Stimulated activated naive CD8-positive, alpha-beta T cell treated with anti-CD3 and anti-CD28 coated beads, Interleukin-15, Interleukin-2, amounts not matched to agents 100 U/mL and 50 U/mL, for 24 hours (primary cell): ENCODE results near the gene STK32C.
"Not testable (repeated sequence)": the region's sequence is repeated elsewhere in the genome, so short reads cannot be mapped to it uniquely, and the experiment has no call there.

Source experiments
- ATAC-seq: fragments of 150-1000 bp; cut with Tn5 transposase; one replicate; pipeline ENCODE4 v1.10.0; 2021
- DNase-seq: peaks from one replicate; pipeline ENCODE4 v3.0.0; 2021

STK32C gene

GRCh38 chr10:132337854-132338253 lies 30.1 kb upstream of the STK32C start:
- DNase-seq, ATAC-seq: not testable (repeated sequence)

- DNase-seq (no peak), ATAC-seq (no peak)
These were observed 29.2 kb upstream of the STK32C start for GRCh38 chr10:132336919-132337407.

- no peak for ATAC-seq
- DNase-seq, result no peak
These were observed 28.5 kb upstream of the STK32C start for GRCh38 chr10:132336064-132336746.

- ATAC-seq, result no peak
These were observed 27.7 kb upstream of the STK32C start for GRCh38 chr10:132335189-132336063.

GRCh38 chr10:132334631-132335188 lies 27.0 kb upstream of the STK32C start:
- ATAC-seq (no peak), DNase-seq (no peak)

More at GRCh38 chr10:132335189-132336063, 27.7 kb upstream of the STK32C start:
- no peak for DNase-seq

GRCh38 chr10:132333386-132333785 lies 25.6 kb upstream of the STK32C start:
- no peak for ATAC-seq
- DNase-seq, result no peak

- ATAC-seq (peak; percentile 2), DNase-seq (no peak)
These were observed 24.6 kb upstream of the STK32C start for GRCh38 chr10:132332433-132332754.

- ATAC-seq, result peak; percentile 82
- DNase-seq, result peak; percentile 99
These were observed 24.1 kb upstream of the STK32C start, which contains the start of gene LRRC27 for GRCh38 chr10:132331601-132332432. Gene LRRC27, plus strand, starts transcription at chr10:132332193. Its CDS starts 1,332 bp downstream, at chr10:132333525.

GRCh38 chr10:132330486-132330833 lies 22.7 kb upstream of the STK32C start:
- DNase-seq (no peak), ATAC-seq (no peak)

- ATAC-seq (peak; percentile 29), DNase-seq (peak; percentile 46)
These were observed 22.1 kb upstream of the STK32C start for GRCh38 chr10:132329565-132330485.

GRCh38 chr10:132328738-132329137 lies 21.0 kb upstream of the STK32C start:
- ATAC-seq, result no peak
- DNase-seq, result no peak

- DNase-seq (no peak), ATAC-seq (no peak)
These were observed 20.4 kb upstream of the STK32C start for GRCh38 chr10:132328106-132328505.

GRCh38 chr10:132326925-132327324 lies 19.2 kb upstream of the STK32C start:
- ATAC-seq (peak; percentile 19), DNase-seq (peak; percentile 59)

- ATAC-seq, result no peak
These were observed 18.7 kb upstream of the STK32C start for GRCh38 chr10:132326344-132326889.

GRCh38 chr10:132324186-132324585 lies 16.4 kb upstream of the STK32C start:
- DNase-seq, result no peak

More at GRCh38 chr10:132326344-132326889, 18.7 kb upstream of the STK32C start:
- no peak for DNase-seq

GRCh38 chr10:132322586-132323048 lies 14.9 kb upstream of the STK32C start:
- DNase-seq, result no peak

More at GRCh38 chr10:132324186-132324585, 16.4 kb upstream of the STK32C start:
- ATAC-seq, result no peak

GRCh38 chr10:132321726-132322125 lies 14.0 kb upstream of the STK32C start:
- ATAC-seq, result no peak
- no peak for DNase-seq

More at GRCh38 chr10:132322586-132323048, 14.9 kb upstream of the STK32C start:
- no peak for ATAC-seq

GRCh38 chr10:132320654-132321469 lies 13.1 kb upstream of the STK32C start:
- DNase-seq (no peak), ATAC-seq (no peak)
